IMR-90 (cell line): ENCODE measurements around the gene ACYP2. TPM values are rescaled to one million over a fixed set of nuclear protein-coding genes. Genes with fewer than 3 reads are reported as not detected.

Experiments
- ATAC-seq: fragments of 200-7000 bp; cut with Tn5 transposase; 2 replicates; pipeline ENCODE4 v1.9.1; 2020; ENCODE audit warnings: low read depth, mild to moderate bottlenecking, moderate library complexity
- BruUV-seq: library from RNA; stranded (reverse); fragments of 400-500 nt; replicated peaks from 2 replicates; lab custom pipeline; 2021; lab: Mats Ljungman, UMichigan
- CTCF ChIA-PET: fragments of 300-600 bp; formaldehyde crosslinking; extraction: SDS; loops from one replicate; lab custom pipeline; 2021; ENCODE audit warnings: antibody characterized with exemption; lab: Yijun Ruan, JAX
- POLR2A ChIA-PET: fragments of 300-600 bp; sonication (Branson Sonifier 250); formaldehyde crosslinking; loops from one replicate; lab custom pipeline; 2022; ENCODE audit warnings: antibody characterized with exemption; ENCODE audit not compliant: unreplicated experiment; lab: Charles Lee
- DNase-seq: peaks from one replicate; pipeline ENCODE4 v3.0.0; 2013
- H2AFZ ChIP-seq: replicated peaks from 2 replicates; pipeline ENCODE3; 2013; ENCODE audit warnings: low read length, mild to moderate bottlenecking; ENCODE audit not compliant: poor library complexity
- H2AK5ac ChIP-seq: 2 replicates; pipeline ENCODE4 v1.6.1; 2013; ENCODE audit warnings: low read depth, low read length, inconsistent platforms
- H2AK9ac ChIP-seq: replicated peaks from 2 replicates; pipeline ENCODE3; 2013; ENCODE audit warnings: mild to moderate bottlenecking, low read depth, low read length, moderate library complexity; ENCODE audit not compliant: poor library complexity
- H2BK120ac ChIP-seq: 2 replicates; pipeline ENCODE4 v1.6.1; 2013; ENCODE audit warnings: low read depth, low read length, inconsistent platforms
- H2BK15ac ChIP-seq: 3 replicates; pipeline ENCODE4 v1.6.1; 2013; ENCODE audit warnings: low read depth, low read length, inconsistent platforms
- H2BK20ac ChIP-seq: 2 replicates; pipeline ENCODE4 v1.6.1; 2013; ENCODE audit warnings: low read depth, mild to moderate bottlenecking, inconsistent platforms, low read length, moderate library complexity
- H2BK5ac ChIP-seq: 2 replicates; pipeline ENCODE4 v1.6.1; 2013; ENCODE audit warnings: mild to moderate bottlenecking, low read depth, low read length, inconsistent platforms; ENCODE audit not compliant: poor library complexity, severe bottlenecking
- H3K14ac ChIP-seq: replicated peaks from 2 replicates; pipeline ENCODE4 v1.6.1; 2013; ENCODE audit warnings: low read depth, low read length, inconsistent platforms
- H3K18ac ChIP-seq: 2 replicates; pipeline ENCODE4 v1.6.1; 2013; ENCODE audit warnings: low read depth, low read length, control low read depth
- H3K23ac ChIP-seq: 2 replicates; pipeline ENCODE4 v1.6.1; 2013; ENCODE audit warnings: low read depth, low read length, inconsistent platforms
- H3K27ac ChIP-seq: 2 replicates; pipeline ENCODE4 v1.5.1; 2013; ENCODE audit warnings: mild to moderate bottlenecking, control low read depth, low read length; ENCODE audit not compliant: insufficient read depth
- H3K27me3 ChIP-seq: 2 replicates; pipeline ENCODE4 v1.6.1; 2013; ENCODE audit warnings: low read length; ENCODE audit not compliant: control insufficient read depth, insufficient read depth
- H3K36me3 ChIP-seq: 2 replicates; pipeline ENCODE4 v1.6.1; 2013; ENCODE audit warnings: low read length, mixed read lengths; ENCODE audit not compliant: control insufficient read depth, insufficient read depth
- H3K4ac ChIP-seq: 2 replicates; pipeline ENCODE4 v1.6.1; 2013; ENCODE audit warnings: low read depth, low read length, inconsistent platforms
- H3K4me1 ChIP-seq: 2 replicates; pipeline ENCODE4 v1.6.1; 2013; ENCODE audit warnings: low read length, mixed read lengths; ENCODE audit not compliant: control insufficient read depth, insufficient read depth
- H3K4me2 ChIP-seq: 2 replicates; pipeline ENCODE4 v1.6.1; 2013; ENCODE audit warnings: low read depth, mild to moderate bottlenecking, control low read depth, low read length, moderate library complexity
- H3K4me3 ChIP-seq: 2 replicates; pipeline ENCODE4 v1.5.1; 2013; ENCODE audit warnings: low read depth, mild to moderate bottlenecking, control low read depth, low read length, moderate library complexity; ENCODE audit not compliant: insufficient read depth
- H3K56ac ChIP-seq: 2 replicates; pipeline ENCODE4 v1.6.1; 2013; ENCODE audit warnings: low read length, inconsistent platforms; ENCODE audit not compliant: insufficient read depth; ENCODE audit errors: extremely low read depth
- H3K79me1 ChIP-seq, 2 experiments: 2 replicates each; pipeline ENCODE4 v1.6.1; 2013; ENCODE audit warnings: low read length in 2 of 2, inconsistent platforms in 1 of 2, low read depth in 1 of 2
- H3K9ac ChIP-seq: 2 replicates; pipeline ENCODE4 v1.6.1; 2013; ENCODE audit warnings: low read depth, low read length, control low read depth
- H3K9me1 ChIP-seq: 2 replicates; pipeline ENCODE4 v1.6.1; 2013; ENCODE audit warnings: low read length, inconsistent platforms; ENCODE audit not compliant: insufficient read depth
- H3K9me3 ChIP-seq: 2 replicates; pipeline ENCODE4 v1.6.1; 2013; ENCODE audit warnings: low read length; ENCODE audit not compliant: control insufficient read depth, insufficient read depth
- H4K20me1 ChIP-seq: 2 replicates; pipeline ENCODE4 v1.6.1; 2013; ENCODE audit warnings: low read length, inconsistent platforms; ENCODE audit not compliant: insufficient read depth
- H4K5ac ChIP-seq: 2 replicates; pipeline ENCODE4 v1.6.1; 2013; ENCODE audit warnings: mild to moderate bottlenecking, low read depth, low read length, control low read depth
- H4K8ac ChIP-seq, 2 experiments: 2 replicates each; pipeline ENCODE4 v1.6.1; 2013; ENCODE audit warnings: low read depth in 2 of 2, low read length in 2 of 2, control low read depth in 1 of 2, inconsistent platforms in 1 of 2
- H4K91ac ChIP-seq: 2 replicates; pipeline ENCODE4 v1.6.1; 2013; ENCODE audit warnings: low read depth, low read length, inconsistent platforms; ENCODE audit not compliant: insufficient read depth
- BHLHE40 ChIP-seq: fragments of 150-350 bp; IDR thresholded peaks from 2 replicates; pipeline ENCODE4 v1.6.1; 2016; ENCODE audit warnings: mild to moderate bottlenecking, low read depth, low read length
- CEBPB ChIP-seq: IDR thresholded peaks from 2 replicates; pipeline ENCODE4 v1.6.1; 2012; ENCODE audit warnings: low read depth, low read length, improper control_type of control experiment
- NFE2L2 ChIP-seq: fragments of 150-350 bp; IDR thresholded peaks from 2 replicates; pipeline ENCODE4 v1.6.1; 2016; ENCODE audit warnings: low read depth, mild to moderate bottlenecking, low read length
- RAD21 ChIP-seq: IDR thresholded peaks from 2 replicates; pipeline ENCODE4 v1.6.1; 2012; ENCODE audit warnings: low read length, improper control_type of control experiment
- WGBS, 2 experiments: methylation state at CpG; one replicate each; pipeline versions ENCODE4 v1.1.5 to v1.1.7; 2013; ENCODE audit warnings: missing lambda C conversion rate in 2 of 2; ENCODE audit not compliant: insufficient read length in 1 of 2; ENCODE audit errors: extremely low coverage in 2 of 2; 5-methylcytosine and 5-hydroxymethylcytosine counted together
- dilution Hi-C: fragments of 300-500 bp; cut with HindIII; formaldehyde crosslinking; loops from one replicate; pipeline ENCODE4 v1.14.3; 2018; ENCODE audit warnings: low sequenced_read_pairs; ENCODE audit not compliant: unreplicated experiment
- in situ Hi-C: fragments of 300-500 bp; cut with MboI; formaldehyde crosslinking; loops from 3 replicates; pipeline ENCODE4 v1.14.3; 2019; ENCODE audit warnings: low sequenced_read_pairs, inconsistent platforms, mixed read lengths
- intact Hi-C: fragments of 100-400 bp; cut with micrococcal nuclease; formaldehyde crosslinking; loops from 2 replicates; pipeline ENCODE4 v1.10.0; 2022
- polyA plus RNA-seq, 3 experiments: library from polyadenylated mRNA; depleted of rRNA; stranded (reverse); fragments of >200 nt; gene quantifications; 2 replicates each; pipeline ENCODE4 v1.2.3, GENCODE V29; 2012; ENCODE audit warnings: low replicate concordance in 1 of 3
- total RNA-seq: library from RNA; depleted of rRNA; stranded (reverse); fragments of >200 nt; gene quantifications from 2 replicates; pipeline ENCODE4 v1.2.3, GENCODE V29; 2012

Gene ACYP2
- total and polyA plus RNA-seq, 2 of the 4 experiments (the other 2 are of a cell fraction): 3.9 to 7.4 TPM

- no peak overlapping the region for H3K4me2 ChIP-seq
Observed at GRCh38 chr2:54083445-54083844, 32.0 kb upstream of the ACYP2 start.

More at GRCh38 chr2:54083445-54083844, 32.0 kb upstream of the ACYP2 start:
- no peak overlapping the region; the same call in 1 of the 2 replicates for H3K4ac ChIP-seq
- no CpG with 5 or more reads among the region's 1 CpG for WGBS, 2 experiments
- 0 out of 2 replicates have a peak overlapping the region, but pooled peaks have one; percentile 25 for H2BK20ac ChIP-seq
- H3K79me1 ChIP-seq: no peaks in the 10 kb centered on the region
- intact Hi-C loops: no loop called here
- H2AK5ac ChIP-seq: no peak overlapping the region
- dilution Hi-C loops: no loop called here
- BruUV-seq: no TSS peak
- peaks cover 3% of the 10 kb centered on the region for H3K4me1 ChIP-seq
- in situ Hi-C loops: no loop called here
- H4K20me1 ChIP-seq: no peaks in the 10 kb centered on the region
- H3K9me1 ChIP-seq: peaks cover 4% of the 10 kb centered on the region; the same call in 1 of the 2 replicates
- H3K4me3 ChIP-seq: no peak overlapping the region
- no peaks in the 10 kb centered on the region for H3K27me3 ChIP-seq
- H2AK9ac ChIP-seq: no peak overlapping the region
- no peaks in the 10 kb centered on the region for H3K36me3 ChIP-seq
- H4K8ac ChIP-seq: no peak overlapping the region
- H2BK120ac ChIP-seq: no peak overlapping the region
- no peak overlapping the region for H2BK15ac ChIP-seq
- no peak overlapping the region for H3K56ac ChIP-seq
- POLR2A ChIA-PET: no interaction called here
- 0 out of 2 replicates have a peak overlapping the region, but pooled peaks have one; percentile 15 for H3K23ac ChIP-seq
- no peaks in the 10 kb centered on the region for H3K9me3 ChIP-seq
- peak; percentile 60 for DNase-seq
- ATAC-seq: peak; percentile 59; the same call in 1 of the 2 replicates
- H4K91ac ChIP-seq: no peak overlapping the region
- H3K14ac ChIP-seq: no peak overlapping the region
- no peak overlapping the region for H2AFZ ChIP-seq
- TF ChIP-seq BHLHE40 (no peak), RAD21 (no peak), CEBPB (no peak), NFE2L2 (no peak)
- no peak overlapping the region for H3K27ac ChIP-seq
- CTCF ChIA-PET: interaction anchor here (0.9 kb wide), 1 partner anchor 19 kb away, joined by 3 read pairs; no protein-coding TSS in a partner anchor
- no peak overlapping the region for H2BK5ac ChIP-seq
- no peak overlapping the region for H3K9ac ChIP-seq
- no peak overlapping the region for H4K5ac ChIP-seq
- no peak overlapping the region for H3K18ac ChIP-seq
